ENCODE results near the gene UMODL1. TPM values are rescaled to one million over a fixed set of nuclear protein-coding genes. Genes with fewer than 3 reads are reported as not detected.

UMODL1 gene
- total and polyA plus RNA-seq, 3 experiments from 2014 or later: 0.07 TPM; not detected in 2

- Histone ChIP-seq H3K4me1 (ENCODE audit: insufficient read depth, low read length) (no peaks in the 10 kb centered on the region), H3K4me3 (ENCODE audit: low read length) (no peak overlapping the region), H3K9me3 (ENCODE audit: low read length) (no peaks in the 10 kb centered on the region), H3K36me3 (ENCODE audit: insufficient read depth, low read length) (no peaks in the 10 kb centered on the region), H3K27me3 (ENCODE audit: insufficient read depth, low read length, poor library complexity, severe bottlenecking) (no peaks in the 10 kb centered on the region), H3K27ac (ENCODE audit: low read depth, low read length) (no peak overlapping the region)
- no peak for DNase-seq
- Mint-ChIP-seq H3K4me3 (no peak overlapping the region), H3K27me3 (peaks cover 3 to 4% of the 10 kb centered on the region in 2 donors), H3K9me3 (no peaks in the 10 kb centered on the region), H3K36me3 (no peaks in the 10 kb centered on the region), H3K4me1 (no peaks in the 10 kb centered on the region), H3K27ac (no peak overlapping the region)
- CTCF ChIA-PET: no interaction called here
- POLR2A ChIA-PET: no interaction called here
Observed at GRCh38 chr21:42027085-42027821, 43.9 kb upstream of the UMODL1 start.

GRCh38 chr21:42027822-42028765 lies 43.0 kb upstream of the UMODL1 start:
- Mint-ChIP-seq H3K4me3 (no peak overlapping the region), H3K27me3 (peaks cover 3 to 4% of the 10 kb centered on the region in 2 donors), H3K36me3 (no peaks in the 10 kb centered on the region), H3K4me1 (no peaks in the 10 kb centered on the region), H3K9me3 (no peaks in the 10 kb centered on the region), H3K27ac (no peak overlapping the region)
- Histone ChIP-seq H3K36me3 (ENCODE audit: insufficient read depth, low read length) (no peaks in the 10 kb centered on the region), H3K27ac (ENCODE audit: low read depth, low read length) (no peak overlapping the region), H3K27me3 (ENCODE audit: insufficient read depth, low read length, poor library complexity, severe bottlenecking) (no peaks in the 10 kb centered on the region), H3K4me1 (ENCODE audit: insufficient read depth, low read length) (no peaks in the 10 kb centered on the region), H3K9me3 (ENCODE audit: low read length) (no peaks in the 10 kb centered on the region), H3K4me3 (ENCODE audit: low read length) (no peak overlapping the region)
- POLR2A ChIA-PET: no interaction called here
- DNase-seq: no peak
- CTCF ChIA-PET: no interaction called here

DNA sequence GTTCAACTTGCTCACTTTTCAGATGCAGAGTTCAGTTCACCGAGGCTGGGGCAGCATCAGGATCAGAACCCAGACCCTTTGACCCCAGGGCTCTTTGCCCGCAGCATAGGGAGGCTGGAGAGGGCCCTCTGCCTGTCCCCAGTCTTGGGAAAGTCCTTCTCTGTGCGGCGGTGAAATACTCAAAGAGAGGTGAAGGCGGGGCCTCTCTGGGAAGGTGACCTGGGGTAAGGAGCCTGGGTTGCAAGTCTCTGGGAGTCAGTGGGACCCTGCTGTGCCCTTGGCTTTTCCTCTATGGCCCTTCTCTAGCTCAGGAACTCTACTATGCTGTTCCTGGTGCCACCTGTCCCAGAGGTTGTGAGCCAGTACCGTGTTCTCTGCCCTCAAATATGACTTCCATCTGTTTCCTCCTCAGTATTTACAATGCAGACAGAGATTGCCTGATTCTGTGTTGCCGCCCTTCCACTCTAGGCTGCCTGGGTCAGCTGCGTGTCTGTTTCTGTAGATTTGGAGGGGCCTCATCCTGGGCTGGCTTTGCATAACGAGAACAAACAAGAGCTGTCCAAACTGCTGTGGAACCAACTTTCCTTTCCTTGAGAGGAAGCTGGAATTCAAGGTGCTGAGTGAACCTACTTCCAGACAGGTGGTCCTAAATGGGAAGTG lies 42.2 kb upstream of the UMODL1 start:
- no peak overlapping the region for H3K4me3 ChIP-seq (ENCODE audit: low read length)
- Mint-ChIP-seq H3K9me3 (no peaks in the 10 kb centered on the region), H3K36me3 (no peaks in the 10 kb centered on the region), H3K4me3 (no peak overlapping the region), H3K27me3 (peaks cover 3 to 6% of the 10 kb centered on the region in 2 donors), H3K27ac (no peak overlapping the region), H3K4me1 (no peaks in the 10 kb centered on the region)
- no peaks in the 10 kb centered on the region for H3K27me3 ChIP-seq (ENCODE audit: insufficient read depth, low read length, poor library complexity, severe bottlenecking)
- no peak for DNase-seq
- POLR2A ChIA-PET: no interaction called here
- CTCF ChIA-PET: no interaction called here
- no peaks in the 10 kb centered on the region for H3K9me3 ChIP-seq (ENCODE audit: low read length)
- H3K36me3 ChIP-seq (ENCODE audit: insufficient read depth, low read length): no peaks in the 10 kb centered on the region
- H3K27ac ChIP-seq (ENCODE audit: low read depth, low read length): no peak overlapping the region
- H3K4me1 ChIP-seq (ENCODE audit: insufficient read depth, low read length): no peaks in the 10 kb centered on the region

- ChIA-PET CTCF (no interaction called here), POLR2A (no interaction called here)
- no peaks in the 10 kb centered on the region for H3K27me3 ChIP-seq (ENCODE audit: insufficient read depth, low read length, poor library complexity, severe bottlenecking)
- Mint-ChIP-seq H3K4me3 (no peak overlapping the region), H3K9me3 (no peaks in the 10 kb centered on the region), H3K36me3 (no peaks in the 10 kb centered on the region), H3K27me3 (peaks cover 3 to 9% of the 10 kb centered on the region in 2 donors), H3K4me1 (no peaks in the 10 kb centered on the region), H3K27ac (no peak overlapping the region)
- H3K4me1 ChIP-seq (ENCODE audit: insufficient read depth, low read length): no peaks in the 10 kb centered on the region
- H3K27ac ChIP-seq (ENCODE audit: low read depth, low read length): no peak overlapping the region
- no peak for DNase-seq
- no peaks in the 10 kb centered on the region for H3K36me3 ChIP-seq (ENCODE audit: insufficient read depth, low read length)
- no peak overlapping the region for H3K4me3 ChIP-seq (ENCODE audit: low read length)
- H3K9me3 ChIP-seq (ENCODE audit: low read length): no peaks in the 10 kb centered on the region
Observed at GRCh38 chr21:42030311-42030710, 40.8 kb upstream of the UMODL1 start.

DNA sequence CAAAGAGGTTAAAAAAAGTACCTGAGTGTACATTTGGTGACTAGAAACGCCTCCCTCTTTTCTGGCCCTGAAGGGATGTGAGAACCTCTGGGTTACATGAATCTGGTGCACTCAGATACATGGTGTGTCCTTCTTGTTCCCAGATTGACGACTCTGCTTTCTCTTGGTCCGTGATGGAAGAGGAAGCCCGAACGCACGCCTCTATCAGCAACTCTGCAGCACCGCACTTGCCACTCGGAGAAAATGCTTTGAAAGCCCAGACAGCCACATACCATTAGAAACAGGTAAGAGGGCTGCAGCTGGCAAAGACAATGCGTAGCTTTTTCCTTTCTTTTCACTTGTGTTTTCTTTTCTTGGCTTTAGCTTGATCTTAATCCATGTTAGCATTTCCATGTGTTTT lies 39.9 kb upstream of the UMODL1 start:
- Histone ChIP-seq H3K36me3 (ENCODE audit: insufficient read depth, low read length) (no peaks in the 10 kb centered on the region), H3K4me3 (ENCODE audit: low read length) (no peak overlapping the region), H3K27ac (ENCODE audit: low read depth, low read length) (no peak overlapping the region), H3K9me3 (ENCODE audit: low read length) (no peaks in the 10 kb centered on the region), H3K4me1 (ENCODE audit: insufficient read depth, low read length) (no peaks in the 10 kb centered on the region), H3K27me3 (ENCODE audit: insufficient read depth, low read length, poor library complexity, severe bottlenecking) (no peaks in the 10 kb centered on the region)
- Mint-ChIP-seq H3K36me3 (peaks cover 0 to 1% (median 0%) of the 10 kb centered on the region in 3 donors), H3K27me3 (peaks cover 3 to 8% of the 10 kb centered on the region in 2 donors), H3K27ac (no peak overlapping the region), H3K4me3 (no peak overlapping the region), H3K4me1 (no peaks in the 10 kb centered on the region), H3K9me3 (no peaks in the 10 kb centered on the region)
- CTCF ChIA-PET: no interaction called here
- POLR2A ChIA-PET: no interaction called here
- no peak for DNase-seq

DNA sequence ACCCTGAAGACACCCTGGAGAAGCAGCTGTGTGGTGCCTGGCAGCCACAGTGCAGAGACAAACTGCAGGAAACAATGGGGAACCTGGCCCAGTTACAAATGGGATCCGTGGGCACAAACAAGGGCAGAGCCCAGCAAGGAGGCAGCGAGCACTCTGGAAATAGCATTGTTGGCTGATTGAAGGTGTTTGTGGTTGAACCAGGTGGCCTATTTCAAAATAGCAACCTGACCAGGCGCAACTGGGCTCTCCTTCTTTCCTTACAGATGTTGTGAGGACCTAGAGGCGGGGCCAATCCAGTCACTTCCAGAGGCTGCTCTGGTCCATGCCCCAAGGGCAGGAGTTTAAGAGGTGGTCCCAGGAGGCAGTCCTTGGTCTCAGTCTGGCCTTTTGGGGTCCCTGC lies 39.3 kb upstream of the UMODL1 start:
- H3K4me3 Mint-ChIP-seq: no peak overlapping the region

DNA sequence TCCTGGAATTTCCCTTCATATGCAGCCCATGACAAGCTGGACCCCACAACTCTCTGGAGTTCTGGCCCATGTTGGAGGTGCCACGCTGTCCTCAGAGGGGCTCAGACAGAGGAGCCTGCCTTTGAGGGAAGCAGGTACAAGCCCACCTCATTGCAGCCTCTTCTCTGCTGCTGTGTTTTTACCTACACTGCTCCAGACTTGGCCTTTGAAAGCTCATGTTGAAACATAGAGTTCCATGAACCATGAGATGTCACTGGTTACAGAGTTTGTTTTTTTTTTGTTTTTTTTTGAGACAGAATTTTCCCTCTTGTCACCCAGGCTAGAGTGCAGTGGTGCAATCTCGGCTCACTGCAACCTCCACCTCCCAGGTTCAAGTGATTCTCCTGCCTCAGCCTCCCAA lies 38.9 kb upstream of the UMODL1 start:
- no peaks in the 10 kb centered on the region for H3K4me1 Mint-ChIP-seq
- H3K4me1 ChIP-seq (ENCODE audit: insufficient read depth, low read length): no peaks in the 10 kb centered on the region
- peaks cover 3 to 8% of the 10 kb centered on the region in 2 donors for H3K27me3 Mint-ChIP-seq
- H3K27ac ChIP-seq (ENCODE audit: low read depth, low read length): no peak overlapping the region
- no peaks in the 10 kb centered on the region for H3K9me3 Mint-ChIP-seq
- DNase-seq: no peak
- H3K9me3 ChIP-seq (ENCODE audit: low read length): no peaks in the 10 kb centered on the region
- ChIA-PET CTCF (no interaction called here), POLR2A (no interaction called here)
- H3K27ac Mint-ChIP-seq: no peak overlapping the region
- H3K36me3 ChIP-seq (ENCODE audit: insufficient read depth, low read length): no peaks in the 10 kb centered on the region
- no peak overlapping the region for H3K4me3 Mint-ChIP-seq
- H3K4me3 ChIP-seq (ENCODE audit: low read length): no peak overlapping the region
- no peaks in the 10 kb centered on the region for H3K27me3 ChIP-seq (ENCODE audit: insufficient read depth, low read length, poor library complexity, severe bottlenecking)
- H3K36me3 Mint-ChIP-seq: peaks cover 0 to 1% (median 0%) of the 10 kb centered on the region in 3 donors

More for the DNA sequence above, 39.3 kb upstream of the UMODL1 start:
- peaks cover 0 to 1% (median 0%) of the 10 kb centered on the region in 3 donors for H3K36me3 Mint-ChIP-seq
- POLR2A ChIA-PET: no interaction called here
- no peak overlapping the region for H3K27ac ChIP-seq (ENCODE audit: low read depth, low read length)
- CTCF ChIA-PET: no interaction called here
- peaks cover 3 to 8% of the 10 kb centered on the region in 2 donors for H3K27me3 Mint-ChIP-seq
- no peaks in the 10 kb centered on the region for H3K36me3 ChIP-seq (ENCODE audit: insufficient read depth, low read length)
- no peak overlapping the region for H3K27ac Mint-ChIP-seq
- H3K27me3 ChIP-seq (ENCODE audit: insufficient read depth, low read length, poor library complexity, severe bottlenecking): no peaks in the 10 kb centered on the region
- no peaks in the 10 kb centered on the region for H3K9me3 Mint-ChIP-seq
- H3K4me1 ChIP-seq (ENCODE audit: insufficient read depth, low read length): no peaks in the 10 kb centered on the region
- no peak overlapping the region for H3K4me3 ChIP-seq (ENCODE audit: low read length)
- DNase-seq: no peak
- H3K9me3 ChIP-seq (ENCODE audit: low read length): no peaks in the 10 kb centered on the region
- no peaks in the 10 kb centered on the region for H3K4me1 Mint-ChIP-seq

DNA sequence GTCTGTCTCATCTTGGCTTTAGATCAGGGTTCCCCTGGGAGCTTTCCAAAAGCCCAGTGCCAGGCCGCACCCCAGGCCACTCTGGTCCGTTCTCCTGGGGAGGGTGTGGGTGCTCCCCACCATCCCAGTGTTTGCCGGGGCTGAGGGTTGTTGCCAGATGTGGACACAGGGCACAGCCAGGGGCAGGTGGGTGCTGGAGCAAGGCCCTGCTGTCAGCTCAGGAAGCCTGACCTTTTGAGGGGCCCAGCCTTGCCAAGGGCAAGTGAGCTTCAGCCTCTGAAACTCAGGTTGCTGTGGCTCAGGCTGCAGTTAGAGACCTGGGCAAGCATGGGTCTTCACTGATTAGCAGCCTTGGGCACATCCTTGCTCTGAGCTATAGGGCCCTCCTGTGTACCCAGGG lies 38.1 kb upstream of the UMODL1 start:
- no peak for DNase-seq
- H3K4me1 ChIP-seq (ENCODE audit: insufficient read depth, low read length): no peaks in the 10 kb centered on the region
- H3K27me3 ChIP-seq (ENCODE audit: insufficient read depth, low read length, poor library complexity, severe bottlenecking): no peaks in the 10 kb centered on the region
- Mint-ChIP-seq H3K4me1 (no peaks in the 10 kb centered on the region), H3K36me3 (peaks cover 0 to 1% (median 0%) of the 10 kb centered on the region in 3 donors), H3K9me3 (no peaks in the 10 kb centered on the region), H3K27ac (no peak overlapping the region), H3K27me3 (peaks cover 3 to 8% of the 10 kb centered on the region in 2 donors), H3K4me3 (no peak overlapping the region)
- no peak overlapping the region for H3K27ac ChIP-seq (ENCODE audit: low read depth, low read length)
- POLR2A ChIA-PET: no interaction called here
- H3K36me3 ChIP-seq (ENCODE audit: insufficient read depth, low read length): no peaks in the 10 kb centered on the region
- no peaks in the 10 kb centered on the region for H3K9me3 ChIP-seq (ENCODE audit: low read length)
- no peak overlapping the region for H3K4me3 ChIP-seq (ENCODE audit: low read length)
- CTCF ChIA-PET: no interaction called here
